Measurements from ENCODE around the gene DERL3. TPM values are rescaled to one million over a fixed set of nuclear protein-coding genes. Genes with fewer than 3 reads are reported as not detected.

DERL3 gene
- total RNA-seq, 1 experiment from 2014 or later, result 9.8 TPM

- Histone ChIP-seq H4K5ac (ENCODE audit: insufficient read length, low read depth, low read length) (no peak overlapping the region), H2BK20ac (ENCODE audit: low read depth, low read length, poor library complexity, severe bottlenecking) (no peak overlapping the region), H2BK12ac (ENCODE audit: insufficient read length, low read depth, low read length) (no peak overlapping the region), H3K14ac (ENCODE audit: insufficient read depth, low read length) (no peak overlapping the region; the same call in 1 of the 2 replicates), H4K8ac (replicated peaks; ENCODE audit: insufficient read length, low read depth, low read length) (no peak overlapping the region), H3K4me1 (ENCODE audit: insufficient read depth, low read length) (no peaks in the 10 kb centered on the region), H3K9ac (ENCODE audit: extremely low read depth, insufficient read length, low read length) (no peak overlapping the region), H4K20me1 (ENCODE audit: control insufficient read depth, insufficient read depth, insufficient read length) (no peaks in the 10 kb centered on the region), H3K79me1 (ENCODE audit: insufficient read depth, low read depth, low read length, poor library complexity, severe bottlenecking) (no peaks in the 10 kb centered on the region), H3K23me2 (ENCODE audit: insufficient read length, low read depth, low read length, poor library complexity, severe bottlenecking) (no peaks in the 10 kb centered on the region), H3K4me2 (ENCODE audit: insufficient read depth, insufficient read length, low read length) (no peak overlapping the region), H2BK5ac (ENCODE audit: insufficient read length, low read length) (no peak overlapping the region), H3T11ph (ENCODE audit: low read length) (no peak overlapping the region), H3K9me3 (ENCODE audit: control insufficient read depth, low read depth, low read length) (no peaks in the 10 kb centered on the region), H2BK15ac (ENCODE audit: low read depth, low read length) (no peak overlapping the region), H3K56ac (ENCODE audit: insufficient read length, low read depth, low read length) (no peak overlapping the region), H3K79me2 (ENCODE audit: insufficient read depth, low read length) (no peaks in the 10 kb centered on the region), H3K18ac (ENCODE audit: insufficient read length, low read depth, low read length) (no peak overlapping the region), H2AFZ (ENCODE audit: low read length) (no peak overlapping the region), H3K27ac (ENCODE audit: insufficient read length, low read depth, low read length) (no peak overlapping the region), H4K91ac (ENCODE audit: insufficient read length, low read depth, low read length) (no peak overlapping the region), H3K4ac (ENCODE audit: low read depth, low read length) (no peak overlapping the region), H3K23ac (ENCODE audit: insufficient read length, low read depth, low read length) (no peak overlapping the region), H2BK120ac (ENCODE audit: low read depth, low read length, poor library complexity, severe bottlenecking) (no peak overlapping the region), H3K27me3 (ENCODE audit: insufficient read depth, low read length) (no peaks in the 10 kb centered on the region), H2AK5ac (ENCODE audit: insufficient read length, low read length) (no peak overlapping the region)
- no peak for DNase-seq
- Mint-ChIP-seq H3K27ac (no peak overlapping the region), H3K27me3 (ENCODE audit: low read depth) (no peaks in the 10 kb centered on the region), H3K4me1 (no peaks in the 10 kb centered on the region), H3K9me3 (no peaks in the 10 kb centered on the region), H3K4me3 (no peak overlapping the region), H3K36me3 (ENCODE audit: insufficient read depth in 1 of 3, low read depth in 3 of 3) (peaks cover 24 to 53% (median 51%) of the 10 kb centered on the region in 3 experiments)
- WGBS (ENCODE audit: extremely low coverage, insufficient read length, low lambda C conversion rate), result no CpG with 5 or more reads among the region's 10 CpGs
- TF ChIP-seq CTCF (conservative IDR thresholded peaks at IDR 0.05), result no peak
Observed at GRCh38 chr22:23831781-23832180, 7.0 kb downstream of the DERL3 start.
